SK-N-SH (cell line): ENCODE measurements around the gene SMIM41.

ENCODE experiments used
- EP300 ChIP-seq, 2 experiments: IDR thresholded peaks; 2 replicates each; pipeline versions ENCODE4 v1.4.0 to v1.6.1; 2012; ENCODE audit warnings: borderline replicate concordance in 1 of 2, low read depth in 1 of 2, low read length in 1 of 2
- EZH2phosphoT487 ChIP-seq: fragments of 200-600 bp; sonication (generic); IDR thresholded peaks from 2 replicates; pipeline ENCODE4 v1.6.1; 2017; ENCODE audit warnings: low read depth, mixed run types, mild to moderate bottlenecking, antibody characterized with exemption, moderate library complexity, borderline replicate concordance
- GABPA ChIP-seq: IDR thresholded peaks from 2 replicates; pipeline ENCODE4 v1.4.0; 2012; ENCODE audit warnings: low read depth, mild to moderate bottlenecking
- GATA2 ChIP-seq: sonication (generic); formaldehyde crosslinking; IDR thresholded peaks from 2 replicates; pipeline ENCODE4 v1.5.0; 2020; ENCODE audit warnings: mild to moderate bottlenecking, missing genetic modification reagents
- JUND ChIP-seq: IDR thresholded peaks from 2 replicates; pipeline ENCODE4 v1.4.0; 2012
- TF ChIP-seq, protein P1 (sequence below): fragments of 200-600 bp; sonication (generic); IDR thresholded peaks from 2 replicates; pipeline ENCODE4 v1.6.1; 2017; ENCODE audit warnings: antibody characterized with exemption, mild to moderate bottlenecking, moderate library complexity
- TF ChIP-seq, protein P2 (sequence below): IDR thresholded peaks from 2 replicates; pipeline ENCODE4 v1.4.0; 2012; ENCODE audit warnings: low read depth, borderline replicate concordance

DNA sequence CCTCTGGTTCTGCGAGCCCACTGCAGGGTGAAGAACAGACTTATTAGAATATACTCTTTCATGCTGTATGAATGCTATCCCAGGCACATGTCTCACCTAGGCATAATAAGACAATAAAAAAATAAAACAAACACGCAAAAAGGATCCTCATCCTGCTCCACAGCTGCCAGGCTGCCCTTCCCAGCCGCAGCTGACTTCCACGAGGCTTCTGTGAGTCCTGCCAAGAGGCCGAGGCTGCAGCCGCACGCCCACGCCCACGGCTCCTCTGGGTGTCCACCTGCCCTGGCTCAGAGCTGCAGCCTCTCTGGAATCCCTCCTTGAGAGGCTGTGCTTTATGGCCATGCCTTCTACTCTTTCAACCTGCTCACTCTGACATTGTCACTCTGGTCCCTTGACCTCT, 6.9 kb downstream of the SMIM41 start:
- TF ChIP-seq EP300 (IDR thresholded peaks at IDR 0.05; ENCODE audit: borderline replicate concordance in 1 of 2, low read depth in 1 of 2, low read length in 1 of 2) (no peak), GABPA (no peak), JUND (no peak), GATA2 (no peak), EZH2phosphoT487 (no peak)
- TF ChIP-seq, protein P1, sequence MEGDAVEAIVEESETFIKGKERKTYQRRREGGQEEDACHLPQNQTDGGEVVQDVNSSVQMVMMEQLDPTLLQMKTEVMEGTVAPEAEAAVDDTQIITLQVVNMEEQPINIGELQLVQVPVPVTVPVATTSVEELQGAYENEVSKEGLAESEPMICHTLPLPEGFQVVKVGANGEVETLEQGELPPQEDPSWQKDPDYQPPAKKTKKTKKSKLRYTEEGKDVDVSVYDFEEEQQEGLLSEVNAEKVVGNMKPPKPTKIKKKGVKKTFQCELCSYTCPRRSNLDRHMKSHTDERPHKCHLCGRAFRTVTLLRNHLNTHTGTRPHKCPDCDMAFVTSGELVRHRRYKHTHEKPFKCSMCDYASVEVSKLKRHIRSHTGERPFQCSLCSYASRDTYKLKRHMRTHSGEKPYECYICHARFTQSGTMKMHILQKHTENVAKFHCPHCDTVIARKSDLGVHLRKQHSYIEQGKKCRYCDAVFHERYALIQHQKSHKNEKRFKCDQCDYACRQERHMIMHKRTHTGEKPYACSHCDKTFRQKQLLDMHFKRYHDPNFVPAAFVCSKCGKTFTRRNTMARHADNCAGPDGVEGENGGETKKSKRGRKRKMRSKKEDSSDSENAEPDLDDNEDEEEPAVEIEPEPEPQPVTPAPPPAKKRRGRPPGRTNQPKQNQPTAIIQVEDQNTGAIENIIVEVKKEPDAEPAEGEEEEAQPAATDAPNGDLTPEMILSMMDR, result no peak
- TF ChIP-seq, protein P2, sequence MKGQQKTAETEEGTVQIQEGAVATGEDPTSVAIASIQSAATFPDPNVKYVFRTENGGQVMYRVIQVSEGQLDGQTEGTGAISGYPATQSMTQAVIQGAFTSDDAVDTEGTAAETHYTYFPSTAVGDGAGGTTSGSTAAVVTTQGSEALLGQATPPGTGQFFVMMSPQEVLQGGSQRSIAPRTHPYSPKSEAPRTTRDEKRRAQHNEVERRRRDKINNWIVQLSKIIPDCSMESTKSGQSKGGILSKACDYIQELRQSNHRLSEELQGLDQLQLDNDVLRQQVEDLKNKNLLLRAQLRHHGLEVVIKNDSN, result no peak
